GM12878 (cell line): ENCODE results near the gene MOCOS. TPM values are rescaled to one million over a fixed set of nuclear protein-coding genes. Genes with fewer than 3 reads are reported as not detected.

ENCODE experiments used
- ATAC-seq: fragments of 200-7000 bp; cut with Tn5 transposase; 3 replicates; pipeline ENCODE4 v1.9.1; 2020; ENCODE audit warnings: mild to moderate bottlenecking, moderate library complexity
- BruUV-seq: library from RNA; stranded (reverse); fragments of 400-500 nt; replicated peaks from 2 replicates; lab custom pipeline; 2021; lab: Mats Ljungman, UMichigan
- CTCF ChIA-PET: fragments of 300-600 bp; sonication (Branson Sonifier 250); formaldehyde crosslinking; extraction: SDS; loops from one replicate; lab custom pipeline; 2021; ENCODE audit warnings: inconsistent platforms; lab: Yijun Ruan, JAX
- POLR2A ChIA-PET: fragments of 350-600 bp; formaldehyde crosslinking; extraction: SDS; loops from one replicate; lab custom pipeline; 2021; ENCODE audit warnings: inconsistent platforms; lab: Charles Lee
- RAD21 ChIA-PET: fragments of 300-600 bp; sonication (Branson Sonifier 250); formaldehyde crosslinking; loops from one replicate; lab custom pipeline; 2023; ENCODE audit warnings: antibody characterized with exemption; ENCODE audit not compliant: unreplicated experiment; lab: Charles Lee
- SMC1A ChIA-PET: fragments of 300-600 bp; sonication (Branson Sonifier 250); formaldehyde crosslinking; loops from one replicate; lab custom pipeline; 2023; ENCODE audit not compliant: unreplicated experiment, uncharacterized antibody; lab: Charles Lee
- DNase-seq: peaks from one replicate; pipeline ENCODE4 v3.0.0-alpha.2; 2011; ENCODE audit warnings: low read depth, low spot score
- FAIRE-seq: peaks from 3 replicates; lab custom pipeline; 2011; peaks lifted over from hg19 to GRCh38; lab: Jason Lieb, UNC
- H2AFZ ChIP-seq: 2 replicates; pipeline ENCODE4 v1.6.0; 2011; ENCODE audit warnings: low read depth, low read length, control low read depth; ENCODE audit not compliant: control insufficient read depth
- H3K27ac ChIP-seq: 2 replicates; pipeline ENCODE4 v1.5.1; 2011; ENCODE audit warnings: control low read depth; ENCODE audit not compliant: control insufficient read depth, insufficient read depth
- H3K27me3 ChIP-seq, 2 experiments: replicated peaks in 1 of 2; 2 replicates each; pipeline versions ENCODE4 v1.6.0 to v1.6.1; 2011; ENCODE audit warnings: low read length in 1 of 2; ENCODE audit not compliant: control insufficient read depth in 2 of 2, insufficient read depth in 2 of 2
- H3K36me3 ChIP-seq, 2 experiments: 2 replicates each; pipeline ENCODE4 v1.5.1; 2011; ENCODE audit warnings: low read length in 1 of 2; ENCODE audit not compliant: control insufficient read depth in 2 of 2, insufficient read depth in 2 of 2
- H3K4me1 ChIP-seq: 2 replicates; pipeline ENCODE4 v1.6.1; 2011; ENCODE audit warnings: mild to moderate bottlenecking, low read length, moderate library complexity, mixed read lengths; ENCODE audit not compliant: control insufficient read depth, insufficient read depth
- H3K4me2 ChIP-seq: 2 replicates; pipeline ENCODE4 v1.6.0; 2011; ENCODE audit warnings: control low read depth; ENCODE audit not compliant: control insufficient read depth, insufficient read depth
- H3K4me3 ChIP-seq: fragments of 200-600 bp; sonication (generic); 2 replicates; pipeline ENCODE4 v1.5.1; 2016
- H3K79me2 ChIP-seq: 2 replicates; pipeline ENCODE4 v1.6.0; 2011; ENCODE audit warnings: low read length; ENCODE audit not compliant: control insufficient read depth, insufficient read depth
- H3K9ac ChIP-seq: 2 replicates; pipeline ENCODE4 v1.8.0; 2011; ENCODE audit warnings: low read length, control low read depth, mixed read lengths; ENCODE audit not compliant: control insufficient read depth, insufficient read depth
- H3K9me3 ChIP-seq: replicated peaks from 3 replicates; pipeline ENCODE4 v1.5.1; 2011; ENCODE audit warnings: mild to moderate bottlenecking, low read length; ENCODE audit not compliant: control insufficient read depth, insufficient read depth
- H4K20me1 ChIP-seq: 2 replicates; pipeline ENCODE4 v1.6.0; 2011; ENCODE audit not compliant: control insufficient read depth, insufficient read depth
- BCL11A ChIP-seq: IDR thresholded peaks from 2 replicates; pipeline ENCODE4 v1.6.1; 2011; ENCODE audit warnings: low read depth, low read length
- CEBPB ChIP-seq, 2 experiments: fragments of 150-350 bp in 1 of 2; IDR thresholded peaks; 2 replicates each; pipeline ENCODE4 v1.6.1; 2012 to 2014; ENCODE audit warnings: low read depth in 2 of 2, low read length in 2 of 2, borderline replicate concordance in 1 of 2, inconsistent platforms in 1 of 2
- CHD4 ChIP-seq: fragments of 200-600 bp; sonication (generic); IDR thresholded peaks from 2 replicates; pipeline ENCODE4 v1.6.1; 2016; ENCODE audit warnings: mild to moderate bottlenecking
- CREB1 ChIP-seq: IDR thresholded peaks from 2 replicates; pipeline ENCODE4 v1.6.1; 2012; ENCODE audit warnings: low read depth, mild to moderate bottlenecking, inconsistent platforms
- EGR1 ChIP-seq, 2 experiments: IDR thresholded peaks; 1 replicate in 1 of 2; 2 replicates in 1 of 2; pipeline ENCODE4 v1.6.1; 2011 to 2012; ENCODE audit warnings: low read depth in 2 of 2, low read length in 2 of 2, borderline replicate concordance in 1 of 2, mild to moderate bottlenecking in 1 of 2, moderate library complexity in 1 of 2
- FOS ChIP-seq: IDR thresholded peaks from 3 replicates; pipeline ENCODE4 v1.6.1; 2011; ENCODE audit warnings: borderline replicate concordance; ENCODE audit not compliant: insufficient read length; ENCODE audit errors: extremely low read depth
- HDAC6 ChIP-seq: fragments of 200-600 bp; sonication (generic); IDR thresholded peaks from one replicate; pipeline ENCODE4 v1.8.0; 2017; ENCODE audit warnings: antibody characterized with exemption; ENCODE audit not compliant: unreplicated experiment
- IKZF1 ChIP-seq: fragments of 450-650 bp; conservative IDR thresholded peaks from 2 replicates; pipeline ENCODE4 v1.6.1; 2017; ENCODE audit warnings: antibody characterized with exemption, mild to moderate bottlenecking
- IKZF2 ChIP-seq, 2 experiments: fragments of 450-650 bp; IDR thresholded peaks; 2 replicates each; pipeline ENCODE4 v1.6.1; 2017; ENCODE audit warnings: mild to moderate bottlenecking in 2 of 2, moderate library complexity in 2 of 2
- KDM1A ChIP-seq: fragments of 200-600 bp; sonication (generic); IDR thresholded peaks from 2 replicates; pipeline ENCODE4 v1.6.1; 2016; ENCODE audit warnings: borderline replicate concordance
- MXI1 ChIP-seq: fragments of 150-350 bp; IDR thresholded peaks from 2 replicates; pipeline ENCODE4 v1.6.1; 2011; ENCODE audit warnings: low read depth, mild to moderate bottlenecking, inconsistent platforms, low read length, improper control_type of control experiment
- MYB ChIP-seq: fragments of 150-350 bp; IDR thresholded peaks from 2 replicates; pipeline ENCODE4 v1.6.1; 2014; ENCODE audit warnings: mild to moderate bottlenecking, low read depth, low read length, borderline replicate concordance
- NFIC ChIP-seq: IDR thresholded peaks from 2 replicates; pipeline ENCODE4 v1.6.1; 2012; ENCODE audit warnings: low read depth, mild to moderate bottlenecking, inconsistent platforms, low read length, moderate library complexity
- PAX5 ChIP-seq: IDR thresholded peaks from 2 replicates; pipeline ENCODE4 v1.6.1; 2011; ENCODE audit warnings: low read depth, low read length, borderline replicate concordance
- SREBF2 ChIP-seq: IDR thresholded peaks from 2 replicates; pipeline ENCODE4 v1.6.1; 2012; ENCODE audit warnings: mild to moderate bottlenecking, low read length
- SRF ChIP-seq, 2 experiments: IDR thresholded peaks; 2 replicates each; pipeline ENCODE4 v1.6.1; 2011; ENCODE audit warnings: low read depth in 2 of 2, low read length in 2 of 2, mild to moderate bottlenecking in 1 of 2, moderate library complexity in 1 of 2
- STAT3 ChIP-seq: IDR thresholded peaks from 2 replicates; pipeline ENCODE4 v1.6.1; 2011; ENCODE audit warnings: low read depth, low read length, improper control_type of control experiment
- TCF3 ChIP-seq: IDR thresholded peaks from 2 replicates; pipeline ENCODE4 v1.6.1; 2012; ENCODE audit warnings: low read depth, mild to moderate bottlenecking, low read length, borderline replicate concordance; ENCODE audit not compliant: insufficient read depth
- WGBS: methylation state at CpG from one replicate; pipeline ENCODE4 v1.1.6; 2016; ENCODE audit warnings: low lambda C conversion rate; ENCODE audit not compliant: insufficient replicate concordance, insufficient coverage; ENCODE audit errors: missing lambda C conversion rate; 5-methylcytosine and 5-hydroxymethylcytosine counted together
- in situ Hi-C: fragments of 300-500 bp; cut with MboI; formaldehyde crosslinking; loops from 9 replicates; pipeline ENCODE4 v1.14.3; 2018; ENCODE audit warnings: mixed read lengths
- intact Hi-C: fragments of 100-400 bp; cut with micrococcal nuclease; formaldehyde crosslinking; loops from one replicate; pipeline ENCODE4 v1.14.2; 2022; ENCODE audit not compliant: unreplicated experiment
- polyA plus RNA-seq, 11 experiments: library from polyadenylated mRNA; depleted of rRNA in 4 of 11; unstranded in 6 of 11; stranded (reverse) in 5 of 11; fragments of >200 nt; fragmentation: Nextera tagmentation in 4 of 11; fragmentation: Illumina TruSeq in 1 of 11; extraction: Ambion mirVana in 4 of 11; extraction: Trizol in 1 of 11; gene quantifications; 1 replicate in 1 of 11; 2 replicates in 10 of 11; pipeline versions ENCODE4 v1.2.1 to v1.2.3, GENCODE V29; 2011 to 2016; ENCODE audit warnings: inconsistent platforms in 2 of 11, missing spikeins in 2 of 11, low read depth in 1 of 11
- total RNA-seq, 4 experiments: library from RNA; depleted of rRNA in 3 of 4; stranded (reverse); fragments of >200 nt in 3 of 4; fragmentation: Illumina TruSeq in 1 of 4; extraction: Trizol in 1 of 4; gene quantifications; 2 replicates each; pipeline versions ENCODE4 v1.2.1 to v1.2.3, GENCODE V29; 2013 to 2021
- TF ChIP-seq, protein P1 (sequence below): fragments of 450-650 bp; IDR thresholded peaks from 2 replicates; pipeline ENCODE4 v1.6.1; 2017; ENCODE audit warnings: low read depth, mild to moderate bottlenecking, moderate library complexity
- TF ChIP-seq, protein P2 (sequence below): fragments of 450-650 bp; IDR thresholded peaks from 2 replicates; pipeline ENCODE4 v1.6.1; 2018; ENCODE audit warnings: mild to moderate bottlenecking, low read depth, moderate library complexity; ENCODE audit not compliant: partially characterized antibody

Gene MOCOS
- total and polyA plus RNA-seq, 10 of the 15 experiments (the other 5 are each of a cell fraction or from before 2014, with no cell fraction given), result 0.16 to 0.56 (median 0.33) TPM

DNA sequence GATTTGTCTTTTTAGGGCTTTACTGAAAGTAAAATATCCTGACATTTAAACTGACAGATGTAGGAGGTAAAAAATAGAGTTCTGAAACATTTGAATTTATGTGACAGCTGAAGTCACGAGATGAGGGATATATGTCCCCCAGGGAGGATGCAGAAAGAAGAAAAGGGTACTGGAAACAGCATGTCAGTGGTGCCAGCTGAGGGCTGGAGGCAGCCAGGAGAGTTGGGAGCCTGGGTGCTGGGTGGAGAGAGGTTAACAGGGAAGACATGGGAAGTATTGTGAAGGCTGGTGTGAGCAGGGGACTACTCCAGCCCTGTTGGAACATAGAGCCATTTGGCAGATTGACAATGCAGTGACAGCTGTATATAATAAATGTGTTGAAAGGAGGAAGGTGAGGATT, 11.8 kb upstream of the MOCOS start (continued):
- TF ChIP-seq MXI1, result no peak

DNA sequence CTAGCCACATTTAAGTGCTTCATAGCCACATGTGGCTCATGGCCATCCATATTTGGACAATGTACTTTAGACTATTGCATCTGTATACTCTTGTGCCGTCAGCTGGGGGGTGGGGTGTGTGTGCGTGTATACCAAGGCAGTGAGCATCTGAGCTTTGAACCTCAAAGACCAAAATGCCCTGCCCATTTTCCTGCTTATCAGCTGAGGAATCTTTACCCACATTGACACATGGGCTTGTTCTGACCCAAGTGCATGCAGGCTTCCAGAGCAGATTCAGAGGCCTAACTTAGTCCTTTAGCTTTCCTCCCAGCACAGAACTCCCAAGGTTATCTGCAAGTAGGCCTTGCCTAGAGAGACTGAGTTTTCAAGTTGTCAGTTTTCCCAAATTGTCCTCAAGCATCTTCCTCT, 11.1 kb upstream of the MOCOS start:
- intact Hi-C loops (no loop called here), in situ Hi-C loops (no loop called here)
- ChIA-PET CTCF (no interaction called here), POLR2A (no interaction called here), RAD21 (no interaction called here), SMC1A (no interaction called here)
- 97% methylated on average over 2 of the region's 2 CpGs for WGBS
- TSS peak; percentile 39 for BruUV-seq
- Histone ChIP-seq H3K27me3 (no peaks in the 10 kb centered on the region), H2AFZ (no peak overlapping the region), H3K4me3 (no peak overlapping the region), H4K20me1 (no peaks in the 10 kb centered on the region), H3K79me2 (no peaks in the 10 kb centered on the region), H3K4me2 (no peak overlapping the region), H3K9me3 (no peaks in the 10 kb centered on the region), H3K4me1 (peaks cover 8% of the 10 kb centered on the region), H3K9ac (no peak overlapping the region), H3K36me3 (peaks cover 8 to 30% of the 10 kb centered on the region in 2 experiments; a peak in 3 of 4 replicates), H3K27ac (no peak overlapping the region)
- FAIRE-seq (no peak), DNase-seq (no peak), ATAC-seq (no peak)
- TF ChIP-seq CEBPB (IDR thresholded peaks at IDR 0.05; ENCODE audit: borderline replicate concordance in 1 of 2, low read depth in 2 of 2, low read length in 2 of 2) (no peak), IKZF1 (no peak), BCL11A (no peak), SRF (IDR thresholded peaks at IDR 0.05; ENCODE audit: low read depth in 2 of 2, low read length in 2 of 2) (no peak), SREBF2 (no peak), STAT3 (no peak), CREB1 (no peak), TCF3 (no peak), NFIC (no peak), KDM1A (no peak), IKZF2 (IDR thresholded peaks at IDR 0.05) (no peak), MYB (no peak), EGR1 (IDR thresholded peaks at IDR 0.05; ENCODE audit: borderline replicate concordance in 1 of 2, low read depth in 2 of 2, low read length in 2 of 2) (no peak), CHD4 (no peak), FOS (no peak), HDAC6 (no peak), PAX5 (no peak)
- TF ChIP-seq, protein P1, sequence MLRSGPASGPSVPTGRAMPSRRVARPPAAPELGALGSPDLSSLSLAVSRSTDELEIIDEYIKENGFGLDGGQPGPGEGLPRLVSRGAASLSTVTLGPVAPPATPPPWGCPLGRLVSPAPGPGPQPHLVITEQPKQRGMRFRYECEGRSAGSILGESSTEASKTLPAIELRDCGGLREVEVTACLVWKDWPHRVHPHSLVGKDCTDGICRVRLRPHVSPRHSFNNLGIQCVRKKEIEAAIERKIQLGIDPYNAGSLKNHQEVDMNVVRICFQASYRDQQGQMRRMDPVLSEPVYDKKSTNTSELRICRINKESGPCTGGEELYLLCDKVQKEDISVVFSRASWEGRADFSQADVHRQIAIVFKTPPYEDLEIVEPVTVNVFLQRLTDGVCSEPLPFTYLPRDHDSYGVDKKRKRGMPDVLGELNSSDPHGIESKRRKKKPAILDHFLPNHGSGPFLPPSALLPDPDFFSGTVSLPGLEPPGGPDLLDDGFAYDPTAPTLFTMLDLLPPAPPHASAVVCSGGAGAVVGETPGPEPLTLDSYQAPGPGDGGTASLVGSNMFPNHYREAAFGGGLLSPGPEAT, result no peak
- TF ChIP-seq, protein P2, sequence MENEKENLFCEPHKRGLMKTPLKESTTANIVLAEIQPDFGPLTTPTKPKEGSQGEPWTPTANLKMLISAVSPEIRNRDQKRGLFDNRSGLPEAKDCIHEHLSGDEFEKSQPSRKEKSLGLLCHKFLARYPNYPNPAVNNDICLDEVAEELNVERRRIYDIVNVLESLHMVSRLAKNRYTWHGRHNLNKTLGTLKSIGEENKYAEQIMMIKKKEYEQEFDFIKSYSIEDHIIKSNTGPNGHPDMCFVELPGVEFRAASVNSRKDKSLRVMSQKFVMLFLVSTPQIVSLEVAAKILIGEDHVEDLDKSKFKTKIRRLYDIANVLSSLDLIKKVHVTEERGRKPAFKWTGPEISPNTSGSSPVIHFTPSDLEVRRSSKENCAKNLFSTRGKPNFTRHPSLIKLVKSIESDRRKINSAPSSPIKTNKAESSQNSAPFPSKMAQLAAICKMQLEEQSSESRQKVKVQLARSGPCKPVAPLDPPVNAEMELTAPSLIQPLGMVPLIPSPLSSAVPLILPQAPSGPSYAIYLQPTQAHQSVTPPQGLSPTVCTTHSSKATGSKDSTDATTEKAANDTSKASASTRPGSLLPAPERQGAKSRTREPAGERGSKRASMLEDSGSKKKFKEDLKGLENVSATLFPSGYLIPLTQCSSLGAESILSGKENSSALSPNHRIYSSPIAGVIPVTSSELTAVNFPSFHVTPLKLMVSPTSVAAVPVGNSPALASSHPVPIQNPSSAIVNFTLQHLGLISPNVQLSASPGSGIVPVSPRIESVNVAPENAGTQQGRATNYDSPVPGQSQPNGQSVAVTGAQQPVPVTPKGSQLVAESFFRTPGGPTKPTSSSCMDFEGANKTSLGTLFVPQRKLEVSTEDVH, result no peak
